Neutrophil (primary cell): ENCODE results near the gene PLAAT2.
"Not testable (repeated sequence)": the region's sequence is repeated elsewhere in the genome, so short reads cannot be mapped to it uniquely, and the experiment has no call there.

ENCODE experiments used
- H3K27ac ChIP-seq: fragments of 200-600 bp; sonication (generic); 2 replicates; pipeline ENCODE4 v1.5.1; 2016; ENCODE audit warnings: mild to moderate bottlenecking, moderate library complexity
- H3K27me3 ChIP-seq: fragments of 200-600 bp; sonication (generic); 2 replicates; pipeline ENCODE4 v1.6.0; 2016; ENCODE audit warnings: mild to moderate bottlenecking
- H3K36me3 ChIP-seq: fragments of 200-600 bp; sonication (generic); 2 replicates; pipeline ENCODE4 v1.5.1; 2017
- H3K4me1 ChIP-seq, 2 experiments: fragments of 200-600 bp in 1 of 2; sonication (generic) in 1 of 2; 1 replicate in 1 of 2; 2 replicates in 1 of 2; pipeline versions ENCODE4 v1.5.1 to v1.6.1; 2013 to 2016; ENCODE audit warnings: low read depth in 1 of 2, low read length in 1 of 2, mild to moderate bottlenecking in 1 of 2, moderate library complexity in 1 of 2; ENCODE audit not compliant: control insufficient read depth in 1 of 2, insufficient read depth in 1 of 2
- H3K4me3 ChIP-seq, 2 experiments: fragments of 200-600 bp in 1 of 2; sonication (generic) in 1 of 2; 1 replicate in 1 of 2; 2 replicates in 1 of 2; pipeline ENCODE4 v1.5.1; 2013 to 2016; ENCODE audit warnings: low read depth in 1 of 2, low read length in 1 of 2, mild to moderate bottlenecking in 1 of 2, moderate library complexity in 1 of 2
- H3K9me3 ChIP-seq: fragments of 200-600 bp; sonication (generic); 2 replicates; pipeline ENCODE4 v1.5.1; 2016
- CTCF ChIP-seq: fragments of 200-600 bp; sonication (generic); IDR thresholded peaks from 2 replicates; pipeline ENCODE4 v1.5.1; 2016; ENCODE audit warnings: antibody characterized with exemption

The PLAAT2 gene

GRCh38 chr11:63548178-63548577 lies 15.0 kb downstream of the PLAAT2 start:
- no peak overlapping the region for H3K27ac ChIP-seq
- no peak for TF ChIP-seq CTCF
- peaks cover 11% of the 10 kb centered on the region for H3K27me3 ChIP-seq
- H3K9me3 ChIP-seq = no peaks in the 10 kb centered on the region
- peaks cover 0 to 2% of the 10 kb centered on the region in 2 experiments for H3K4me1 ChIP-seq
- no peak overlapping the region for H3K4me3 ChIP-seq
- no peaks in the 10 kb centered on the region for H3K36me3 ChIP-seq

DNA sequence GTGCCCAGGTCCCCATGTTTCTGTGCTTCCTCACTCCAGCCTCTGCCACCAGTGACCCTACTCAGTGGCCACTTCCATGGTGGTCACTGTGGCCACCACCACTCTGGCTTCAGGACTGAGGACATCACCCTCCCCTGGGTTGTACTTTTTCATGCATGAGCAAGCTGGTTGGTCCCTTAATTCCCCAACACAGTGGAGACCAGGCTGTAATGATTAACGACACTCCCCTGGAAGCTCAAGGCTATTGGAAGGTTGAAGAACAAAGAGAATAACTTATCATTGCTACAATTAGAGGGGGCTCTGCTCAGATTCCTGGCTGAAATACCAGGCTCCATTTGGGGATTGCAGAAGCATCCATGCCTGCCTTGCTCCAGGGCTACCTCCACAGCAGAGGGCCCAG lies 16.1 kb downstream of the PLAAT2 start:
- peaks cover 11% of the 10 kb centered on the region for H3K27me3 ChIP-seq
- no peak overlapping the region for H3K4me3 ChIP-seq
- no peak overlapping the region for H3K27ac ChIP-seq
- no peaks in the 10 kb centered on the region for H3K9me3 ChIP-seq
- no peak for TF ChIP-seq CTCF
- H3K36me3 ChIP-seq = no peaks in the 10 kb centered on the region
- H3K4me1 ChIP-seq = peaks cover 0 to 2% of the 10 kb centered on the region in 2 experiments

- Histone ChIP-seq H3K27ac (no peak overlapping the region), H3K27me3 (no peaks in the 10 kb centered on the region), H3K4me1 (no peaks in the 10 kb centered on the region), H3K4me3 (no peak overlapping the region), H3K36me3 (no peaks in the 10 kb centered on the region), H3K9me3 (no peaks in the 10 kb centered on the region)
- TF ChIP-seq CTCF = no peak
These were observed 19.5 kb downstream of the PLAAT2 start for GRCh38 chr11:63543711-63544110.

GRCh38 chr11:63542506-63542905 lies 20.7 kb downstream of the PLAAT2 start:
- H3K36me3 ChIP-seq, H3K27ac ChIP-seq, H3K4me1 ChIP-seq, H3K27me3 ChIP-seq, H3K9me3 ChIP-seq, H3K4me3 ChIP-seq: not testable (repeated sequence)

DNA sequence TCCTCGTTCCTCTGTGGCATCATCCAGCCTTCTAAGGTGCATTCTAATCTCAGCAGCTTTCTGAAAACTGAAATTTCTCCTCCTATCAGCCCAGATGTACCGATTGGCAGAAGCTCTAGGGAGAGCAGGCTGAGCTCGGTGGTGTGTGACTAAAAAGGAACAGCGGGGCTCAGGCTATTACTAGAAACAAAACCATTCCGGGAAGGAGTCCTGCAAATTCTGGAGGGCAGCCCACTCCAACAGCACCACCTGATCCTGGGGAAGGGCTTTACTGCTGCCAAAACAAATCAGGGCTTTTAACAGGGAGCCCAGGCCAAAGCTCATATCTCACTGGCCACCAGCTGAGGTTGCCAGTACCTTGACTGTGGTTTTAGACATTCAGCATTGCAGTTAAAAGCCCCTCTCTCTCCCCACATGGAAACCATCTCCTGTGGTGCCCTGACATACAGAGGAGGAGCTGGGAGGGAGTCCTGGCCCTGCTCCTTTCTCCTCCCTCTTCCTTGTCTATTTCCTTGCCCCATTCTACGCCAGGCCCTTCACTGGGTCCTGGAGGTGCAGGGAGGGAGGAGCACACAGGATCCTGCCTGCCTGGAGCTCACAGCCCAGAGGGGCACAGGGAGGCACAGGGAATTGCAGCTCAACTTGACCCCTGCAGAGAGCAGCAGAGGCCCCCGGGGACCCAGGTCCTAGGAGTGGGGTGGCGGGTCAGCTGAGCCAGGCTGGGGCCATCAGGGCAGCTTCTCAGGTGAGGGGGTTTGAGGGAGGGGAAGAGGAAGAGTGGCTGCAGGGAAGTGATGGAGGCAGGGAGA lies 25.7 kb downstream of the PLAAT2 start:
- Histone ChIP-seq H3K9me3 (no peaks in the 10 kb centered on the region), H3K4me1 (peaks cover 11 to 14% of the 10 kb centered on the region in 2 experiments), H3K36me3 (no peaks in the 10 kb centered on the region), H3K4me3 (peak overlapping the region; percentile 49 to 57), H3K27me3 (peaks cover 22% of the 10 kb centered on the region), H3K27ac (peak overlapping the region; percentile 73)
- TF ChIP-seq CTCF = no peak

DNA sequence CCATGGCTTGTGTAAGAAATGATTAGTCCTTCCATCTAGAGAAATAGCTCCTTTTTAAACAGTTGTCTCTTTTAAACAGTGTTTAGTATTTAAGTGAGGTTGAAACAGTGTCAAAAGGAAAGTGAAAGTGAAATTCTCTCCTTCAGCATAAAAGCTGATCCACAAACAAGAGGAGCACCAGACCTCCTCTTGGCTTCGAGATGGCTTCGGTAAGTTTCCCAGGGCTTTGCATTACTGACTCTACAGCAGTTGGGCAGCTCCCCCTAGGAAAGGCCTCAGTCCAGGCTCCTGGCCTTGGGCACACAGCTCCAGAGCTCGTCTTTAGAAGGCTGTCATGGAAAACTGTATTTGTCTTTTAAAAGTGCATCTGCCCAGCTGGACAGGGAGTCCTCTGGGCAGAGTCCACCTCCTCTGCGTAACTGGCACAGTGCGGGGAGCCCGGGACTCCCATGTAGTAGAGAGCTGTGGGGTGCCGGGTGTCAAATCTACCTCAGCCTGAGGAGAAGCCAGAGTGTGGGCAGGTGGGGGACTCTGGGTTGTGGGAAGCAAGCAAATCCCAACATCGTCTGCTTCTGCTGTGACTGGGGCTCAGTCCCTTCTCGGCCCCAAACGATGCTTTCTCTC lies 26.4 kb downstream of the PLAAT2 start, which contains the start of gene PLAAT4:
TSS of gene PLAAT4 (plus strand) at position 140 of the 624 bp plus-strand sequence. CDS start at position 201, 61 bp downstream.
- Histone ChIP-seq H3K27me3 (peaks cover 26% of the 10 kb centered on the region), H3K27ac (peak within 1 kb of the TSS; percentile 73), H3K9me3 (no peaks in the 10 kb centered on the region), H3K4me1 (peaks cover 11 to 14% of the 10 kb centered on the region in 2 experiments), H3K4me3 (peak within 1 kb of the TSS; percentile 49 to 57), H3K36me3 (no peaks in the 10 kb centered on the region)
- TF ChIP-seq CTCF = no peak
